GM21717 (cell line): ENCODE results near the gene GNAQ.
"Not testable (repeated sequence)": the region's sequence is repeated elsewhere in the genome, so short reads cannot be mapped to it uniquely, and the experiment has no call there.

ENCODE experiments used
- ATAC-seq: cut with Tn5 transposase; IDR thresholded peaks from one replicate; pipeline ENCODE4 v1.9.1; 2021; ENCODE audit warnings: mild to moderate bottlenecking, moderate library complexity; ENCODE audit not compliant: unreplicated experiment

Gene GNAQ

DNA sequence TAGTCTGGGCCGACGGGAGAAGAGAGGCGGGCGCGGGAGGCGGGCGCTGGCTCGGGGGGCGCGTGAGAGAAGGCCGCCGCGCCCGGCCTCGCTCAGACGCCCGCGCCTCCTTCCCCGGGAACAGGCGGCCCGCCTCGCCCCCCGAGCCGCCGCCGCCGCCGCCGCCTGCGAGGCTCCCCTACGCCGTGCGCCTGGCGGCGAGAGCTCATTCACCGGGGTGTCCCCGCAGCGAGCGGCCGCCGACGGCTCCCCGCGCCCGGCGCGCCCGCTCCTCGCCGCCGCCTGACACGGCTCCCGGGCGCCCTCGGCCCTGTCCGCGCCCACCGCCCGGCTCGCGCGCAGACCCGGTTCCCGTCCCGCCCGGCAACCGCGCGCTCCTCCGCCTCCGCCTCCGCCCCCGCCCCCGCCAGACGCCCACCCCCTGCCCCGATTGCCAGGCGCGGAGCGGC lies at the start of gene GNAQ:
Gene GNAQ (minus strand): TSS at position 368 of the 449 bp plus-strand sequence. CDS start 576 bp downstream, outside the sequence.
- ATAC-seq, result no peak

DNA sequence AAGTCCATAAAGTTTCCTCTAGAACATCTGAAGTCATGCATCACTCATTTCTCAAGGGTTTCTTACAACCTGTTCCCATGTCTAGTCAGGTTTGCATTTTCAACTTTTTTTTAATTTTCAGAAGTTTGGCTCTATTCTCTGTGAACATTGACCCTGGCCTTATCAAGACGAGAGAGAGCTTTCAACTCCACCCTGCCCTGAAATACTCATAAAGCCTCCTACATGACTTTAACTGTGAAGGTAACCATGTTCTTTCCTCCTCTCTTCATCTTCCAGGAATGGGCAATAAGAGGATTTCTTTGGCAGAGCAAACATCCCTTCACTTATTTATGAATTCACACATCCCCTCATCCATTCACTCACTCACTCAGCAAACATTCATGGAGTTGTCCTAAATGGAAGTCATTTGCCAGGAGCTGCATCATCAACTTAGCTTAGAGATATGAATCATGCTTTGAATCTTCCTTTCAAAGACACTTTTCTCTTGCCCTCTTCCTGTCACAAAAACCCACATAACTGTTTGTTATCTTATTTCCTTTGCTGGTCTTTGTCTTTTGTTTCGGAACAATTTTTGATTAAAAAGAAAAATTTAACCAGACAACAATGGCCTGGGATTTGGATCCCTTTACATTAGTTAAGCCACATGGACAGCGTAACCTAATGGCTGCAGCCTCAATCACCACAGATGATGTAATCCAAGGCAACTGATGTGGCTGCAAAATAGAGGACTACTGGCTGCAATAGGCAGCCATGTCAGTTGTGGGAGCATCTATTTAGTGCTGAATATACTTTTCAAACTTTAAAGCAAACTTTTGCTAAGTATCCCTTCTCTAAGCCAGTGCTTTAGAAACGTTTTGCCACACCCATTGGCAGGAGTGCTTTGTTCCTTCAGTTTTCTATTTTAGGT lies 43.0 kb upstream of the GNAQ start:
- no peak for ATAC-seq

DNA sequence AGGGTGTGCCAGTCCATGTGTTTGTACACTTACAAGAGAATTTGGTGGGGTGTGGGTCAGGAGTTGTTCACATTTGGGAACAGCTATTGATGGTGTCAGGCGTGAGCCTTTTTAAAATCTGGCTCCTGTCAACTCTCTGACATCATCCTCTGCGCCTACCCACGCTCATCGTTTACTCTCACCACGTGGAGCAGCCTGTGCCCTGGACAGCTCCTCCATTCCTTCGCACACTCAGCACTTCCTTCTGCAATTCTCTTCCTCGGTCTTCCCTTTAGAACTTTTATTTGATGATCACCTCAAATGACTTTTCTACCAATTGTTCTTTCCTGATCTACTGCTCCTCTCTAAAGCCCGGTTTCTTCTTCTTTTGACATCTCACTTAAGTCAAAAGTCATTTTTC lies 42.1 kb upstream of the GNAQ start:
- ATAC-seq, result no peak

DNA sequence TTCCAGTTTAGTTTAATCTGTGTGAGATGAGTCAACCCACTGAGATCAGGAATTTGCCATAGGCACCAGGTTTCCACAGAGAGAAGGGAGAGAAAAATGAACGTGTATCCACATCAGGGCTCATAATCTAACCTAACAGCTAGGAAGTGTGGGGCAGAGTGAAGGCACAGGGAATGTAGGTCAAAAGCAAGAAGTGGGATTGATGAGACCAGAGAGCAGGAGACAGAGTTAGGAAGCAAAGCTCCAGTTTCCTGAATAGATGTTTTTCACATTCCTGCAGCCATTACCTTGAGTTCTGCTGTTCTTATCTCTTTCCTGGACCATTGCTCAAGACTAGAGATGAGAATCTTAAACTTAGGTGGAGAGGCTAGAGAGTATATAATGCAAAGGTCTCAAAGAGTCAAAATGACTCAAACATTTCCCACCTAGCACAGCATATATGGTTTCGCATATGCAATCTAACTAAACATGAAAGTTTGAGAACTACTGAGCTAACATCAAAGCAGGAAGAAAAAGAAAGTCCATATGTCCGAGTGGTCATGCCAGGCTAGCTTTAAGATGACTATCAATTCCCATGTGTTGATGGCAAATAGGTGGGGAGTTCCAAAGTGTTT lies 41.1 kb upstream of the GNAQ start:
- no peak for ATAC-seq

DNA sequence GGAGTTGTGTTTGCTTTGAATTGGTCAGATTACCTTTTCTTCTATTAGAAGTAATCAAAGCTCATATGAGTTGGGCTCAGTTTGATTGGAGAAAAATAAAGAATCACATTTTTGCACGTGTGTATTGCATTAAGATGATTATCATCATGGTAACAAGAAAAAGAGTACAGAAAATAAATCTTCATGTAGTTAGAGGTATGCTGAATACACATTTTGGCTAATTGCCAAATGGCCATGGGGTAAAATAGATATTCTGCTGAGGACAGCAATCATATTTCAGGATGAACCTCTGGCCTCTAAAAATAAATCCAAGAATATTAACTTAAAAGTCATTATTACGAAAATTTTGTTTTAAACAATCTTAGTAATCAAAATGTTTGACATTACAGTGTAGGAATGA lies 38.9 kb upstream of the GNAQ start:
- ATAC-seq, result no peak

DNA sequence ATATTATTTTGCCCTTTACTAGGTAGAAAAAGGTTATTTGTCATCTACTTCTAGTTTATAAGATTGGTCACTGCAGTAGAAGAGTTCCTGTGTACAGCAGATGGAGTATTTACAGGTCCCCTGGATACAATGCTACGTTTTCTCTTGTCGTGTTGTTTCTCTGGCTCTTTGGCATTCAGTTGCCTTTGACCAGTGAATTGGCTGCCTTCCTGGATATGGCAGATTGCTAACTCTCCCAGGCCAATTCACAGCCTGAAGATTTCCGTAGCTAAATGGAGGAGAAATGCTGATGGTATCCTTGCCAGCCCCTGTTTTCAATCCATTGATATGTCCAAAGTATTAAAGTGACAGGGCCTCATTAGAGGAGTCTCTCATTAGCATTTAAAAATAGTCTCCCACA lies 32.5 kb upstream of the GNAQ start:
- no peak for ATAC-seq

DNA sequence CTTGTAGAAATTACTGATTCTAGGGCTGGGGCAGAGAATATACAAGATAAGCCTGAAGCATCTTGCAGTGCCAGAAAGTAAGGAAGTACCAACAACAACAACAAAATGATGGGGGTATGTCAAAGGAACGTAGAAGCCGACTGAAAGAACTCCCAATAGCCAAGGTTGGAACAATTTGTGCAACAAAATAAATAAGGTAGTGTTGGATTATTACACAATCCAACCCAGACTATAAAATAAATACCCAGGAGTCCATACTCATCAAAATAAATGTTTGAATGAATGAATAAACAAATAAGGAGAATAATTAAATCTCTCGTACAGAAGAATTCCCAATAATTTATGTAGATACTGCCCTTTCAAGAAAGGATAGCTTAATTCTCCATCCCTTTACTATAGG lies 31.1 kb upstream of the GNAQ start:
- ATAC-seq, result no peak

DNA sequence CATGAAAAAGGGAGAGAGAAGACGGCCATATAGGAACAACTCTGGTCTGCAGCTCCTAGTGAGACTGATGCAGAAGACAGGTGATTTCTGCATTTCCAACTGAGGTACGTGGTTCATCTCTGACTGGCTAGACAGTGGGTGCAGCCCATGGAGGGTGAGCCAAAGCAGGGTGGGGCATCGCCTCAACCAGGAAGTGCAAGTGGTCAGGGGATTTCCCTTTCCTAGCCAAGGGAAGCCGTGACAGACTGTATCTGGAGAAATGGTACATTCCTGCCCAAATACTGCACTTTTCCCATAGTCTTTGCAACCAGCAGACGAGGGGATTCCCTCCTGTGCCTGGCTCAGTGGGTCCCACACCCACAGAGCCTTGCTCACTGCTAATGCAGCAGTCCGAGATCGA lies 22.6 kb upstream of the GNAQ start:
- not testable (repeated sequence) for ATAC-seq

DNA sequence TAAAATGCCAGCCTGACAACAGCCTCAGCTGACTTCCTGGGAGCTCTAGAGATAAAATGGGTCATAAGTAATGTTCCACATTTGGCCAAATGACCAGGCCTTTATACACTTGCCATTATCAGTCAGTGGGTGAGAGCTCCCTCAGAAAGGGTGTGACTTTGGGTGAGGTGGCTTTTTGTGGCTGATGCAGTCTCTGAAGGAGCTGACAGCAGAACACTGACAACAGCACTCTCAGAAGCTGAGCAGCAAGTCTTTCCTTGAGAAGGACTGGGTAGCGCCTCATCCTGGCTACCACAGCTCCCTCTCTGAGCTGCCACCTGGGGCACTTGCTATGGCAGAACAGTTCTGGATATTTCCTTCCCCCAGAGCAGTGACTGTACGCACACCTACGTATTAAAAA lies 22.0 kb upstream of the GNAQ start:
- no peak for ATAC-seq

DNA sequence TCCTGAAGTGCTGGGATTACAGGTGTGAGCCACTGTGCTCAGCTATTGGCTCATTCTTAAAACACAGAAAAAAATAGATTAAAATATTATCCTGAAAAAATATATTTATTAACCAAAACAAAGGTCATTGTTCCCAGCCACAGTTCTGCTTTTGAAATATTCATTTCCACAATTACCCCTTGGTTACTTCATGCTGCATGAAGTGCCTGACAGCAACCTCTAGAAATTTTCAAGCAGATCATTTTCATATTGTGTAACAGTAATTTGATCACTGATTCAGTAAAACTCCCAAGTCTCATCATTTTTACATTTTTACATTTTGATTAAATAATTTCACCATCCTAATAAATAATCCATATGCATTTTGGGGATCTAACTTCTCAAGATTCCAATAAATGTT lies 18.8 kb upstream of the GNAQ start:
- no peak for ATAC-seq

DNA sequence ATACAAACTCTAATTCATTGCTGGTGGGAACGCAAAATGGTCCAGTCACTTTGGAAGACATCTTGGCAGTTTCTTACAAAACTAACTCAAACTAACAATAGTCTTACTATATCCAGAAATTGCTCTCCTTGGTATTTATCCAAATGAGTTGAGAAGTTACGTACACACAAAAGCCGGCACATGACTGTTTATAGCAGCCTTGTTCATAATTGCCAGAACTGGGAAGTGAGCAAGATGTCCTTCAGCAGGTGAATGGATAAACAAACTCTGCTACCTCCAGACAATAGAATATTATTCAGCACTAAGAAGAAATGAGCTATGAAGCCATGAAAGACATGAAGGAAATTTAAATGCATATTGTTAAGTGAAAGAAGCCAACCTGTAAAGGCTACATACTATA lies 17.9 kb upstream of the GNAQ start:
- no peak for ATAC-seq

DNA sequence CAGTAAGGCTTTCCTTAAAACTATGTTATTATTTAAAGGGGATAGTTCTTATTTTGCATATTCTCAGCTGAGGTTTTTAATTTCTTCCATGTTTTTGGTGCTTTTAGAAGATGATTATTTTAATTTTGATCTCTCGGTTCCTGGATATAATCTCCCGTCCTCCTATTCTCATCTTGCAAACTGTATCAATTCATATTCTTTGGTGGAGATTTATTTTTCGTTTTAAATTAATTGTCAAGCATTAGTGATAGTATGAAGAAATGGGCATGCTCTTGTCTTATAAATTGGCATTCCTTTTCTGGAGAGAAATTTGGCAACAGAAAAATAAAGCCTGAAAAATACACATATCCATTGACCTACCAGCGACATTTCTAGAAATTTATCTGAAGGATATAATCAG lies 15.5 kb upstream of the GNAQ start:
- ATAC-seq, result no peak

DNA sequence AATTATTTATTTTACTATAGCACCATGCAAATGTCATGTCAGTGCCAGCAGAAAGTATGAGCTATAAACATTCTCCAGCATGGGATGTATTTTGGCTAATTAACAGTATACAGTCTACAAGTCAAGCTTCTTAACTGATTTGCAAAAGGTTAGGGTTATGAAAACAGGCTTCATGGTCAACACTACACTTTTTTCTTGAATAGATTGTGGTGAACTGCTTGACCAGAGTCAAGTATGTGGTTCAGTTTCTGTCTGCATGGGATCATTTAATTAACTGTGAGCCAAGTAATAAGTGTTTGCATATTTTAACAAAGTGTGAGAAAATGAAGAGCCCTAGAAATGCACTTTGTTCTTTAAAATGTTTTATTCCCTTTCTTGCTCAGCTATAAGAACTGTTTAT lies 14.5 kb upstream of the GNAQ start:
- ATAC-seq, result no peak

DNA sequence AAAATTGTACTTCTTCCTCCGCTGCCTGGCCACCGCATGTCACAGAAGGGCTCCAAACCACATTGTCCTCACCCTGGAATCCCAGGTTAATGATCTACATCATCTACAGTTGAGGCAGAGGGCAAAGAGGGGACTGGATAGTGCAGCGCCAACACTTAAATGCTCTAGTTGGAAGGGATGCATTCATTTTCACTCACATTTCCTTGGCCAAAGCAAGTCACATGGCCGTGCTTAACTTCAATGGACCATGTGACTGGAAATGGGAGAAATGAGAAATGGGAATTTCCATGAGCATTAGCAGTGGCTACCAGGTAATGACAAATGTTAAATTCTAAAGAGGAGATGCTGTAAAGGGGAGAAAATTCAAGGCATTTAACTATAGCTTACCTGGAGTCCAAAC lies 13.3 kb upstream of the GNAQ start:
- ATAC-seq, result no peak

DNA sequence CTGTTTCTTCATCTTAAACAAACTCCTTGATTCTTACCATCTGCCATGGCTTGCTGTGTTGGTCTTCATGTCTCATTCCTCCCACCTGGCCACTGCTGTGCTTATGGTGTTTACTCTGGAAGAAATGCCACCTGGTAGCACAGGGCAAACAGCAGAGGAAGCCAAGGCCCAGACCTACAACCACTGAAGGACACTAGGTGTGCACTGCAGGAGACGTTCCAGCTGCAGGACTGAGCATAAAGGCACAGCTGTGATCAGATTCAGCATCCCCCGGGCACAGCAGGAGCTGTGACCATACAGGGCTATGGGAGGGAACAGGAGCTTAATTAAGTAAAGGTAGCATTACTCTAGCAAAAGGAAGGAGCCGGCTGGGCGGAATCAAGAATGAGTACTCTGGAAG lies 12.6 kb upstream of the GNAQ start:
- no peak for ATAC-seq

DNA sequence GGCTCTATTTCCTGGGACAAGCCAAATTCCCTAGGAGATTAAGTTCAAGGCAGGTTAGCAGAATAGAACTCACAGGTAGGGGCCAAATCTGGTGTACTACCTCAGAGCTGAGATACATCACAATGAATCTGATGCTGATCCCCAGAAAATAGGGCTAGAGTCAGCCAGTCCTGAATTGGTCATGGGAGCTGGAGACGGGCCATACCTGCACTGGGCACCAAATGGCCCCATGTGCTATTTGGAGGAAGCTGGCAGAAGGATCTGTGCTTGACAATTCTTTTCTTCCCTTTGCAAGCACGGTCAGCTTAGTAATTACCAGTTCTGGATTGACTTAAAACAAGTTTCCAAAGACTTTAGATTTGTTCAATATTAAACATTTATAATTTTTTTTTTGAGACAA lies 10.4 kb upstream of the GNAQ start:
- ATAC-seq, result no peak

DNA sequence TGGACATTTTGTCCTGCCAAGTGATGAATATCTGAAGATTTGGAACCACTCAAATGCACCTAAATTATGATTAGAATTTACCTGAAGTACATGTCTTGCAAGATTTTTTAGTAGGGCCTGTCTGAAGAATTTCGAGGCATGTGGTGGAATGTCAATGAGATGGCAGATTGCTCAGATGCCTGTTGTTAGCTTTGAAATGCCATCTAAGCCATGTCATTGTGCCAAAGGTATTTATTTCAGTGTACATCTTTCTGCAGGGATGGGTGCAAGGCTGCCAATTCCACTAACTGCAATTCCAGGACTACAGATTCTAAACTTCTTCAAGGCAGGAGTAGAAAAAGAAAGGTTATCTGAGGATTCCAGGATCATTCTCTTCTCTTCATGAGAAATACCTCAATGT lies 9.1 kb upstream of the GNAQ start:
- ATAC-seq, result no peak

DNA sequence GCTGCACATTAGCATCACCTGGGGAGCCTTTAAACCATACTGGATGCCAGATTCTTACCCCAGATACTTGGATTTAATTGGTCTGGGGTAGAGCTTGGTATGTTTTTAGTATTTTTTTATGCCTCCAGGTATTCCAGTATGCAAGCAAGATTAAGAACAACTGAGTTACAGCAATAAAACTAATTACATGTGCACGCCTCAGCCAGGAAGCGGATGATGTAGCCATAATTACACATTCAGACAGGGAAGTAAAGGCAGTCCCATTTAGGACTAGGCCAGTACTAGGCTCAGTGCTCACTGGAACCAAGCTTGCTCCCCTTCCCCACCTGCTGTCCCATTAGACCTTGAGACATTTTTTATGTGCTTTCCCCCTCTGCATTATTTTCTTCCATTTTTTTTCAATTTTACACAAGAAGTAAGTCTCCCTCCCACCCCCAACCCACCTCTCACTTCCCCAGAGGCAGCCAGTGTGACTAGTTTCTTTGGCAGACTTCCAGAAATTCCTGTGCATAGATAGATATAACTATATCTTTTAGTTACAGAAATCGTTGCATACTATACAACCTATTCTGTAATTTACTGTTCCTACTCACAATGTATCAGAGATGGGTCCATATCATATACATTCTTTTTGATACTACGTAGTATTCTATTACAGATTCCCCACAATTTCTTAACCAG lies 7.1 kb upstream of the GNAQ start:
- ATAC-seq, result no peak

DNA sequence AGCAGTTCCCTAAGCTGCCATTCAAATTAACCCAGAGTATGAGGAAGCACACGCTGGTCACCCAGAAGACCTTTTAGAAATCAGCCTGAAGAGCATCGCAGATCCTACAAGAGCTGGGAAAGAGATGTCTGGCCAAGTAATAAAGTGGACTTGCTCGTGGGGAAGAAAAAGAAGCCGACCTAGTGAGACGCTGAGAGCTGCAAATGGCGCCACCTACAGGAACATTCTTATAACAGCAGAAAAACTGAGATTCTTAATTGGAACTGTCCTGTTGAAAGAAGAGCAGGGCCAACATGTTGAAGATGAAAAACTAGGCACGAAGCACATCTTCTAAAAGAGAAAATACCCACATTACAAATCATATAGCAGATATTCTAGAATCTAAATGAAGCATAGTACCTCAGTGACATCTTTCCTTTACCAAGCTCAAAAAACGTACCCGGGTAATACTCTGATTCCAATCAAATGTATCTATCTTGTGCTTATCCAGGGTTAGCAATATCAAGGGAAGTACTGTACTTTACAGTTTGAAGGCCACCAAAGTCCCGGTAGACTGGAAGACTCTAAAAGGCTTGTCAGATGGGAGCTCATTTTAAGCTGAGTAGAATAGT lies 3.9 kb upstream of the GNAQ start:
- ATAC-seq, result no peak

DNA sequence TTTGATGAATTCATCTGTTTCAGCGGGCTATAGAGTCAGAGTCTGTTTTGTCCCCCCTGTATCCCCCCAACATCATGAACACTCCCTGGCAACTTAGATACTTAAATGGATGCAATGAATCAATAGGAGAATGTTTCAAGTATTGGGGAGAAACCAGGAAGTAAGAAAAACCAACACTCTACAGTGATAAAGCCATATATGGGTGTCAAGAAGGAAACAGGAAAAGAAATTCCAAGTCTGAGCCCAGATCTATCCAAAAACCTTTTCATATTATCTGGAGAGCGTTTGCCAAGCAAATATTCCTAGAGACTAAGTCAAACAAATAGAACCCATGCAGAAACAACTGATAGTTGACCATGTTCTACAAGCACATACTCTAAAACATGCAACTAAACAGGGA lies 2.3 kb upstream of the GNAQ start:
- ATAC-seq, result no peak

DNA sequence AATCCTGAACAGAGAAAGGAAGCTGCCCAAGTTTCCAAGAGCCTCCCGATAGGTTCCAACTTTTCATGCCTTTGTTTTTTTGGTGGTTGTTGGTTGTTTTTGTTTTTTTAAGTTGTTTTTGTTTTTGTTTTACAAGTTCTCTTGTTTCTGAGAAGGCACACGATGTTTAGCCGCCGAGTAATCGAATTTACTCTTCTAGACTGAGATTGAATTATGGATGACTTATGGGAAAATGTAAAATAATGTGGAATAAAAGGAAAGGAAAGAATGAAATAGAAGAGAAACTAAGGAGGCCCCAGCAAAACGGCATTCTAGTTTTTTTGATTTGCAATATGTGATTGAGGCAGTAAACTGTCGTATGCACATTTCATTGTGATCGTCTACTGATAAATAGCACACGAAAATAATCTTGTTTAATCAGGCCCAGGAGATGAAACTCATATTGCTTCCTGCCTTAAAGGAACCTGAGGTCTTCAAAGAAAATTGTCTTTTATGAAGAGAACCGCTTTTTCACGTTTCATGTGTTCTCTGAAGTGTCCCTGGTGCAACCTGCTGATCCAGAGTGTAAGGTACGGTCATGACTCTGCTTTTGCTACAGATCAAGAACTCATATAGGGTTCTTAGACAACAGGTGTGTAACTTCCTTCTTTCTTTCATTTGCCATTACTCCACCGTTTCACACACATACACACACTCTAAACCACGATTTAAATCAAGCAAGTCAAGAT lies 1.3 kb upstream of the GNAQ start:
- no peak for ATAC-seq
